ENCODE results near the gene DNAH14.

Gene DNAH14

DNA sequence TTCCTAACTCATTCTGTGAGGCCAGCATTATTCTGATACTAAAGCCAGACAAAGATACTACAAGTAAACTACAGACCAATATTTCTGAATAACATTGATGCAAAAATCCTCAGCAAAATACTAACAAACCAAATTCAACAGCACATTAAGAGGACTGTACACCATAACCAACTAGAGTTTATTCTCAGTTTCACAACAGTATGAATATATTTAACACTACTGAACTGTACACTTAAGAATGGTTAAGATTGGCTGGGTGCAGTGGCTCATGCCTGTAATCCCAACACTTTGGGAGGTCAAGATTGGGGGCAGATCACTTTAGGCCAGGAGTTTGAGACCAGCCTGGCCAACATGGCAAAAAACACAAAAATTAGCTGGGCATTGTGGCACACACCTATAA is 421.4 kb downstream of the DNAH14 start:
- Histone ChIP-seq H3K36me3 (ENCODE audit: control insufficient read depth in 2 of 2, insufficient read depth in 1 of 2, low read length in 2 of 2) (no peaks in the 10 kb centered on the region), H3K4me3 (ENCODE audit: low read depth, low read length) (no peak overlapping the region), H3K27ac (ENCODE audit: extremely low read depth, low read depth, low read length) (no peak overlapping the region), H3K4me1 (ENCODE audit: control insufficient read depth, insufficient read depth, low read length) (no peaks in the 10 kb centered on the region), H3K9me3 (ENCODE audit: control insufficient read depth, insufficient read depth, low read depth, low read length) (no peaks in the 10 kb centered on the region)
- POLR2A ChIA-PET: no interaction called here
- TF ChIP-seq SALL2 (tag by site-specific recombination; IDR thresholded peaks at IDR 0.05; ENCODE audit: borderline replicate concordance) (no peak), TRIM28 (IDR thresholded peaks at IDR 0.05; ENCODE audit: borderline replicate concordance, low read length) (no peak), PRDM1 (tag by site-specific recombination; IDR thresholded peaks at IDR 0.05) (no peak), ZNF670 (tag by site-specific recombination; IDR thresholded peaks at IDR 0.05; ENCODE audit: low read depth) (no peak), ZNF133 (tag by site-specific recombination; IDR thresholded peaks at IDR 0.05) (no peak), ZNF391 (tag by site-specific recombination; IDR thresholded peaks at IDR 0.05; ENCODE audit: borderline replicate concordance, low read depth) (no peak), ZSCAN30 (tag by site-specific recombination; IDR thresholded peaks at IDR 0.05) (no peak), KLF9 (tag by site-specific recombination; IDR thresholded peaks at IDR 0.05; ENCODE audit: low read depth) (no peak), ZNF501 (tag by site-specific recombination; IDR thresholded peaks at IDR 0.05) (no peak), ZNF341 (tag by site-specific recombination; IDR thresholded peaks at IDR 0.05; ENCODE audit: low read depth) (no peak), KLF1 (tag by site-specific recombination; IDR thresholded peaks at IDR 0.05) (no peak), ZBTB20 (tag by site-specific recombination; IDR thresholded peaks at IDR 0.05) (no peak), GLIS1 (tag by site-specific recombination; IDR thresholded peaks at IDR 0.05) (no peak), ZNF37A (tag by site-specific recombination; IDR thresholded peaks at IDR 0.05) (no peak), ZSCAN16 (tag by site-specific recombination; IDR thresholded peaks at IDR 0.05) (no peak), ZNF426 (tag by site-specific recombination; IDR thresholded peaks at IDR 0.05) (no peak), MZF1 (tag by site-specific recombination; IDR thresholded peaks at IDR 0.05; ENCODE audit: borderline replicate concordance) (no peak), ZNF223 (tag by site-specific recombination; IDR thresholded peaks at IDR 0.05) (no peak), ZNF830 (tag by site-specific recombination; IDR thresholded peaks at IDR 0.05; ENCODE audit: low read depth) (no peak)
- TF ChIP-seq, protein P1, sequence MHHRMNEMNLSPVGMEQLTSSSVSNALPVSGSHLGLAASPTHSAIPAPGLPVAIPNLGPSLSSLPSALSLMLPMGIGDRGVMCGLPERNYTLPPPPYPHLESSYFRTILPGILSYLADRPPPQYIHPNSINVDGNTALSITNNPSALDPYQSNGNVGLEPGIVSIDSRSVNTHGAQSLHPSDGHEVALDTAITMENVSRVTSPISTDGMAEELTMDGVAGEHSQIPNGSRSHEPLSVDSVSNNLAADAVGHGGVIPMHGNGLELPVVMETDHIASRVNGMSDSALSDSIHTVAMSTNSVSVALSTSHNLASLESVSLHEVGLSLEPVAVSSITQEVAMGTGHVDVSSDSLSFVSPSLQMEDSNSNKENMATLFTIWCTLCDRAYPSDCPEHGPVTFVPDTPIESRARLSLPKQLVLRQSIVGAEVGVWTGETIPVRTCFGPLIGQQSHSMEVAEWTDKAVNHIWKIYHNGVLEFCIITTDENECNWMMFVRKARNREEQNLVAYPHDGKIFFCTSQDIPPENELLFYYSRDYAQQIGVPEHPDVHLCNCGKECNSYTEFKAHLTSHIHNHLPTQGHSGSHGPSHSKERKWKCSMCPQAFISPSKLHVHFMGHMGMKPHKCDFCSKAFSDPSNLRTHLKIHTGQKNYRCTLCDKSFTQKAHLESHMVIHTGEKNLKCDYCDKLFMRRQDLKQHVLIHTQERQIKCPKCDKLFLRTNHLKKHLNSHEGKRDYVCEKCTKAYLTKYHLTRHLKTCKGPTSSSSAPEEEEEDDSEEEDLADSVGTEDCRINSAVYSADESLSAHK (tag by site-specific recombination; IDR thresholded peaks at IDR 0.05): no peak
- CTCF ChIA-PET: interaction anchor here (0.6 to 1.6 kb wide), 2 partner anchors 32 to 1809 kb away, joined by 3 to 9 read pairs; no protein-coding TSS in a partner anchor

DNA sequence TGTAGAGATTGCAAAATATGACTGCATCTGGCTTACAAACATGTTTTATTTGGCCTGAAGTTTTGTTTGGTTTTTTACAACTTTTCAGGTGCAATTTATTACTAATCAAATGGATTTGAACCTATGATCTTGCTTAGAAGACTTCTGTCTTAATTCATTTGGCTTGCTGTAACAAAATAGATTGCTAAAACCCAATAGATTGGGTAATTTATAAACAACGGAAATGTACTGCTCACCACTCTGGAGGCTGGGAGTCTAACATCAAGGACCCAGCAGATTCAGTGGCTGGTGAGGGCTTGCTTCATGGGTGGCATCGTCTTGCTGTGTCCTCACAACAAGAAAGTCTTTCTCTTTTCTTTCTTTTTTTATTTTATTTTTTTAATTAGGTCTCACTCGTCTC is 425.4 kb downstream of the DNAH14 start:
- ChIA-PET CTCF (no interaction called here), POLR2A (no interaction called here)
- H3K9me3 ChIP-seq (ENCODE audit: control insufficient read depth, insufficient read depth, low read depth, low read length): no peaks in the 10 kb centered on the region
- no peak overlapping the region for H3K4me3 ChIP-seq (ENCODE audit: low read depth, low read length)
- no peaks in the 10 kb centered on the region for H3K4me1 ChIP-seq (ENCODE audit: control insufficient read depth, insufficient read depth, low read length)
- H3K27ac ChIP-seq (ENCODE audit: extremely low read depth, low read depth, low read length): no peak overlapping the region
- TF ChIP-seq, protein P2, sequence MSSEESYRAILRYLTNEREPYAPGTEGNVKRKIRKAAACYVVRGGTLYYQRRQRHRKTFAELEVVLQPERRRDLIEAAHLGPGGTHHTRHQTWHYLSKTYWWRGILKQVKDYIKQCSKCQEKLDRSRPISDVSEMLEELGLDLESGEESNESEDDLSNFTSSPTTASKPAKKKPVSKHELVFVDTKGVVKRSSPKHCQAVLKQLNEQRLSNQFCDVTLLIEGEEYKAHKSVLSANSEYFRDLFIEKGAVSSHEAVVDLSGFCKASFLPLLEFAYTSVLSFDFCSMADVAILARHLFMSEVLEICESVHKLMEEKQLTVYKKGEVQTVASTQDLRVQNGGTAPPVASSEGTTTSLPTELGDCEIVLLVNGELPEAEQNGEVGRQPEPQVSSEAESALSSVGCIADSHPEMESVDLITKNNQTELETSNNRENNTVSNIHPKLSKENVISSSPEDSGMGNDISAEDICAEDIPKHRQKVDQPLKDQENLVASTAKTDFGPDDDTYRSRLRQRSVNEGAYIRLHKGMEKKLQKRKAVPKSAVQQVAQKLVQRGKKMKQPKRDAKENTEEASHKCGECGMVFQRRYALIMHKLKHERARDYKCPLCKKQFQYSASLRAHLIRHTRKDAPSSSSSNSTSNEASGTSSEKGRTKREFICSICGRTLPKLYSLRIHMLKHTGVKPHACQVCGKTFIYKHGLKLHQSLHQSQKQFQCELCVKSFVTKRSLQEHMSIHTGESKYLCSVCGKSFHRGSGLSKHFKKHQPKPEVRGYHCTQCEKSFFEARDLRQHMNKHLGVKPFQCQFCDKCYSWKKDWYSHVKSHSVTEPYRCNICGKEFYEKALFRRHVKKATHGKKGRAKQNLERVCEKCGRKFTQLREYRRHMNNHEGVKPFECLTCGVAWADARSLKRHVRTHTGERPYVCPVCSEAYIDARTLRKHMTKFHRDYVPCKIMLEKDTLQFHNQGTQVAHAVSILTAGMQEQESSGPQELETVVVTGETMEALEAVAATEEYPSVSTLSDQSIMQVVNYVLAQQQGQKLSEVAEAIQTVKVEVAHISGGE (tag by site-specific recombination; conservative IDR thresholded peaks at IDR 0.05; ENCODE audit: low read depth): no peak
- 0 out of 2 replicates have a peak, but pooled peaks have one; percentile 15 for TF ChIP-seq ZBTB17 (tag by site-specific recombination; IDR thresholded peaks at IDR 0.05)
- TF ChIP-seq, protein P3, sequence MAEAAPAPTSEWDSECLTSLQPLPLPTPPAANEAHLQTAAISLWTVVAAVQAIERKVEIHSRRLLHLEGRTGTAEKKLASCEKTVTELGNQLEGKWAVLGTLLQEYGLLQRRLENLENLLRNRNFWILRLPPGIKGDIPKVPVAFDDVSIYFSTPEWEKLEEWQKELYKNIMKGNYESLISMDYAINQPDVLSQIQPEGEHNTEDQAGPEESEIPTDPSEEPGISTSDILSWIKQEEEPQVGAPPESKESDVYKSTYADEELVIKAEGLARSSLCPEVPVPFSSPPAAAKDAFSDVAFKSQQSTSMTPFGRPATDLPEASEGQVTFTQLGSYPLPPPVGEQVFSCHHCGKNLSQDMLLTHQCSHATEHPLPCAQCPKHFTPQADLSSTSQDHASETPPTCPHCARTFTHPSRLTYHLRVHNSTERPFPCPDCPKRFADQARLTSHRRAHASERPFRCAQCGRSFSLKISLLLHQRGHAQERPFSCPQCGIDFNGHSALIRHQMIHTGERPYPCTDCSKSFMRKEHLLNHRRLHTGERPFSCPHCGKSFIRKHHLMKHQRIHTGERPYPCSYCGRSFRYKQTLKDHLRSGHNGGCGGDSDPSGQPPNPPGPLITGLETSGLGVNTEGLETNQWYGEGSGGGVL (tag by site-specific recombination; IDR thresholded peaks at IDR 0.05): peak; percentile 17; the same call in 1 of the 2 replicates
- H3K36me3 ChIP-seq (ENCODE audit: control insufficient read depth in 2 of 2, insufficient read depth in 1 of 2, low read length in 2 of 2): no peaks in the 10 kb centered on the region
